IMR-90 (cell line): ENCODE data around the gene HOXD10.

Experiments used
- BHLHE40 ChIP-seq: fragments of 150-350 bp; IDR thresholded peaks from 2 replicates; pipeline ENCODE4 v1.6.1; 2016; ENCODE audit warnings: mild to moderate bottlenecking, low read depth, low read length
- CTCF ChIP-seq: conservative IDR thresholded peaks from 2 replicates; pipeline ENCODE4 v1.5.1; 2012; ENCODE audit warnings: mild to moderate bottlenecking, low read depth, low read length, improper control_type of control experiment
- ELK1 ChIP-seq: fragments of 150-350 bp; IDR thresholded peaks from 2 replicates; pipeline ENCODE4 v1.6.1; 2016; ENCODE audit warnings: low read depth, mild to moderate bottlenecking, low read length, moderate library complexity, borderline replicate concordance
- FOS ChIP-seq: fragments of 150-350 bp; IDR thresholded peaks from 2 replicates; pipeline ENCODE4 v1.6.1; 2016; ENCODE audit warnings: low read depth, low read length
- MAFK ChIP-seq: IDR thresholded peaks from 2 replicates; pipeline ENCODE4 v1.6.1; 2012; ENCODE audit warnings: low read depth, low read length, improper control_type of control experiment
- MXI1 ChIP-seq: IDR thresholded peaks from 2 replicates; pipeline ENCODE4 v1.6.1; 2012; ENCODE audit warnings: low read depth, mild to moderate bottlenecking, low read length, moderate library complexity, borderline replicate concordance
- POLR2A ChIP-seq: IDR thresholded peaks from 2 replicates; pipeline ENCODE4 v1.6.1; 2012; ENCODE audit warnings: mild to moderate bottlenecking, low read depth, low read length
- RAD21 ChIP-seq: IDR thresholded peaks from 2 replicates; pipeline ENCODE4 v1.6.1; 2012; ENCODE audit warnings: low read length, improper control_type of control experiment
- RFX5 ChIP-seq: IDR thresholded peaks from 2 replicates; pipeline ENCODE4 v1.8.0; 2012; ENCODE audit warnings: low read depth, mild to moderate bottlenecking, low read length, moderate library complexity
- SMC3 ChIP-seq: fragments of 150-350 bp; IDR thresholded peaks from 2 replicates; pipeline ENCODE4 v1.6.1; 2016; ENCODE audit warnings: low read depth, mild to moderate bottlenecking, antibody characterized with exemption, low read length, moderate library complexity
- USF2 ChIP-seq: fragments of 150-350 bp; IDR thresholded peaks from 2 replicates; pipeline ENCODE4 v1.6.1; 2017; ENCODE audit warnings: mild to moderate bottlenecking, antibody characterized with exemption, low read length, low read depth

- TF ChIP-seq CTCF = no peak
- TF ChIP-seq SMC3 = no peak
- TF ChIP-seq FOS = no peak
- no peak for TF ChIP-seq RAD21
- TF ChIP-seq POLR2A = no peak
- no peak for TF ChIP-seq RFX5
- no peak for TF ChIP-seq MXI1
- TF ChIP-seq ELK1 = no peak
- no peak for TF ChIP-seq BHLHE40
- TF ChIP-seq USF2 = no peak
- TF ChIP-seq MAFK = no peak
Measured at GRCh38 chr2:176109946-176110345, 6.6 kb upstream of the HOXD10 start.
